Bronchial epithelial cell (primary cell): ENCODE measurements around the gene MLLT1. TPM values are rescaled to one million over a fixed set of nuclear protein-coding genes. Genes with fewer than 3 reads are reported as not detected.

Source experiments
- DNase-seq: peaks from one replicate; pipeline ENCODE4 v3.0.0-alpha.2; 2010; ENCODE audit warnings: low read depth
- FAIRE-seq: peaks from 2 replicates; lab custom pipeline; 2011; peaks lifted over from hg19 to GRCh38; lab: Jason Lieb, UNC
- H3K27me3 ChIP-seq: 2 replicates; pipeline ENCODE4 v1.5.1; 2011; ENCODE audit warnings: low read length; ENCODE audit not compliant: control insufficient read depth, insufficient read depth
- H3K36me3 ChIP-seq: 2 replicates; pipeline ENCODE4 v1.5.1; 2011; ENCODE audit warnings: low read length; ENCODE audit not compliant: control insufficient read depth, insufficient read depth
- H3K4me3 ChIP-seq: 2 replicates; pipeline ENCODE4 v1.5.1; 2011; ENCODE audit warnings: mild to moderate bottlenecking, low read depth, low read length, control low read depth
- total RNA-seq: library from RNA; depleted of rRNA; stranded (reverse); fragments of >200 nt; gene quantifications from 2 replicates; pipeline ENCODE4 v1.2.1, GENCODE V29; 2014
- TF ChIP-seq, protein P1 (sequence below): IDR thresholded peaks from 2 replicates; pipeline ENCODE4 v1.5.1; 2011; ENCODE audit warnings: mild to moderate bottlenecking, moderate library complexity, low read length, control low read depth, inconsistent platforms; ENCODE audit not compliant: insufficient read depth, severe bottlenecking

The MLLT1 gene
- total RNA-seq, 1 donor from 2014 or later = 2.6 TPM

DNA sequence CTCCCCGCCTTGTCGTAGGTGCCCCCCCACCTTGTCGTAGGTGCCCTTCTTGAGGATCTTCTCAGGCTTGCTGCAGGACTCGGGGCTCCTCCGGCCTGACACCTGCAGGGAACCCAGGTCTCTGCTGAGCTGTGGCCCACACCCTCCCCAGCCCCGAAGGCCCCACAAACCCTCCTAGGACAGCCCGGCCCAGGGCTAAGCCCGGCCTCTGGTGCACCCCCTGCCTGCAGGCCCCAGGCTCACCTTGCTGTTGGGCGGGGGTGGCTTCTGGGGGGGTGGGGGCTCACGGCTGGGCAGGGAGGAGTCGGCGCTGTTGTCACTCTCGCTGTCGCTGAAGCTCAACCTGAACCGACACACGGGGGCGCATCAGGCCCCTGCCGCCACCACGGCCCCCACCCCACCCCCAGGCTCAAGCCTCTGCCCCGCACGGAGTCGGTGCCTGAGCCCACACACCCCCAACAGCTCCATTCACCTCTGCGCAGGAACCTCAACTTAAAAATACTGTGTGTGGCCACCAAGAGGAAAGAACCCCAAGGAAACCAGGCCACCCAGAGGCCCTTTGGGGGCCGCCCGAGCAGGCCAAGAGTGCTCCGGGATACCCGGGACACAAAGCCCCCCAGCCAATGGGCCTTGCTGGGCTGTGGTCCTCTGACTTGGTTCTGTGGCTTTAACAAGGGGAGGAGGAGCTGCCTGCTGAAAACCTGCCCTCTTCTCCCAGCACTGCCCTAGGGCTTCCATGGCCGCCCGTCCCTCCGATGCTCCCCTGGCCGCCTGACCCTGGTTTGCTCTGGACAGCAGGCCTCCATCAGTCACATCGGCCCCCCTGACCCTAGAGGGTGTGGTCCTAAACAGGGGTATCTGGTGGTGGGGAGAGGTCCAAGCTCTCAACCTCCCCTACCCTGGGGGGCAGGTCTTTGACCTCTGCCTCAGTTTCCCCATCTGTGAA, 65.8 kb downstream of the MLLT1 start:
- Histone ChIP-seq H3K27me3 (no peaks in the 10 kb centered on the region), H3K4me3 (no peak overlapping the region), H3K36me3 (peaks cover 4% of the 10 kb centered on the region)
- TF ChIP-seq, protein P1, sequence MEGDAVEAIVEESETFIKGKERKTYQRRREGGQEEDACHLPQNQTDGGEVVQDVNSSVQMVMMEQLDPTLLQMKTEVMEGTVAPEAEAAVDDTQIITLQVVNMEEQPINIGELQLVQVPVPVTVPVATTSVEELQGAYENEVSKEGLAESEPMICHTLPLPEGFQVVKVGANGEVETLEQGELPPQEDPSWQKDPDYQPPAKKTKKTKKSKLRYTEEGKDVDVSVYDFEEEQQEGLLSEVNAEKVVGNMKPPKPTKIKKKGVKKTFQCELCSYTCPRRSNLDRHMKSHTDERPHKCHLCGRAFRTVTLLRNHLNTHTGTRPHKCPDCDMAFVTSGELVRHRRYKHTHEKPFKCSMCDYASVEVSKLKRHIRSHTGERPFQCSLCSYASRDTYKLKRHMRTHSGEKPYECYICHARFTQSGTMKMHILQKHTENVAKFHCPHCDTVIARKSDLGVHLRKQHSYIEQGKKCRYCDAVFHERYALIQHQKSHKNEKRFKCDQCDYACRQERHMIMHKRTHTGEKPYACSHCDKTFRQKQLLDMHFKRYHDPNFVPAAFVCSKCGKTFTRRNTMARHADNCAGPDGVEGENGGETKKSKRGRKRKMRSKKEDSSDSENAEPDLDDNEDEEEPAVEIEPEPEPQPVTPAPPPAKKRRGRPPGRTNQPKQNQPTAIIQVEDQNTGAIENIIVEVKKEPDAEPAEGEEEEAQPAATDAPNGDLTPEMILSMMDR = no peak
- FAIRE-seq = no peak
- DNase-seq = no peak

DNA sequence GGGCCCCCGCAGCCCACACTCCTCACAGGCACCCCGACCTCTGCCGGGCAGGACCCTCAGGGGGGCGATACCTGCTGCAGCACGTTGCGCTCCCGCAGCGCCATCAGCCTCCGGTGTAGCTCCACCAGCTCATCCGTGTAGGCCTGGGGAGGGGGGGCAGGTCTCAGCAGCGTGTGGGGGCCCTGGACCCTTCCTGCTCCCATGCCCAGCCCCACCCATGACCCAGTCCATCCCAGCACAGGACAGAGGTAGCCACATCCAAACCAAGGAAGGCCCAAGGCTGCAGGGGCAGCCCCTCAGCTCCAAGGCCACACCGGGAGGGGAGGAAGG, 66.5 kb downstream of the MLLT1 start:
- Histone ChIP-seq H3K4me3 (no peak overlapping the region), H3K36me3 (peaks cover 4% of the 10 kb centered on the region), H3K27me3 (no peaks in the 10 kb centered on the region)
- FAIRE-seq (no peak), DNase-seq (no peak)
- TF ChIP-seq, protein P1 = no peak

DNA sequence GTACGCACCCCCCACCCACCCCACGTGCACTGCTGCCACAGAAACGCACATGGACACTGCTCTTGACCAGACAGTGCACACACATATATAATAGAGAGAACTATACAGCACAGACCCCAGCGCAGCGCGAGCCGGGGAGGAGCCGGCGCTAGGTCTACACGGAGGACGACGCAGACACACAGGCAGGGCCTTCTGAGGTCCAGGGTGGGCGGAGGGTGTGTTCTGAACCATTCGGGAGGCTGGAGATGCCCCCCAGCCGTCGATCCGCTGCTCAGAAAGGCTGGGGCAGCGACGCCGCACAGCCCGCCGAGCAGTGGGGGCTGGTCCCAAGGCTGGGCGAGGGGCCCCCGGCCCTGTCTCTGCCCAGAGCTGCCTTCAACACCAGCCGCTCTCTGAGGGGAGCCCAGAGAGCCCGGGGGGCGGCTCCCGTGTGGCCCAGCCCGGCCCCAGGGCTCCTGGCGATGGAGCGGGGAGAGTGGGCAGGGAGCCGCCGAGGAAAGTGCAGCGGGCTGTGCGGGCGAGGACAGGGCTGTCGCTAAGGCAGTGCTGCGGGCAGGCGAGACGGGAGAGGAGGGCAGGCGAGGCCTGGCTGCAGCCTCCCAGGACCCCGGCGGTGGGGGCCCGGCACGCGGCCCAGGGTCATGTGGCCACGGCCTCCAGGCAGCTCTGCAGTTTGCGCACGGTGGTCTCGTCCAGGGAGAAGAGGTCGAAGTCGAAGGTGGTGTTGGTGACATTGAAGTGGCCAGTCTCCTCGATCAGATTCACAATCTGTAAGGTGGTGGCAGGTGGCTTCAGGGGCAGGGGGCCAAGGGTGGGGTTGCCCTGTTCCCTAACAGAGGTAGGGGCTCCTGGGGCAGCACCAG, 67.1 kb downstream of the MLLT1 start:
- H3K36me3 ChIP-seq = peaks cover 2% of the 10 kb centered on the region
- TF ChIP-seq, protein P1 = no peak
- H3K27me3 ChIP-seq = no peaks in the 10 kb centered on the region
- no peak overlapping the region for H3K4me3 ChIP-seq
- FAIRE-seq (no peak), DNase-seq (no peak)

DNA sequence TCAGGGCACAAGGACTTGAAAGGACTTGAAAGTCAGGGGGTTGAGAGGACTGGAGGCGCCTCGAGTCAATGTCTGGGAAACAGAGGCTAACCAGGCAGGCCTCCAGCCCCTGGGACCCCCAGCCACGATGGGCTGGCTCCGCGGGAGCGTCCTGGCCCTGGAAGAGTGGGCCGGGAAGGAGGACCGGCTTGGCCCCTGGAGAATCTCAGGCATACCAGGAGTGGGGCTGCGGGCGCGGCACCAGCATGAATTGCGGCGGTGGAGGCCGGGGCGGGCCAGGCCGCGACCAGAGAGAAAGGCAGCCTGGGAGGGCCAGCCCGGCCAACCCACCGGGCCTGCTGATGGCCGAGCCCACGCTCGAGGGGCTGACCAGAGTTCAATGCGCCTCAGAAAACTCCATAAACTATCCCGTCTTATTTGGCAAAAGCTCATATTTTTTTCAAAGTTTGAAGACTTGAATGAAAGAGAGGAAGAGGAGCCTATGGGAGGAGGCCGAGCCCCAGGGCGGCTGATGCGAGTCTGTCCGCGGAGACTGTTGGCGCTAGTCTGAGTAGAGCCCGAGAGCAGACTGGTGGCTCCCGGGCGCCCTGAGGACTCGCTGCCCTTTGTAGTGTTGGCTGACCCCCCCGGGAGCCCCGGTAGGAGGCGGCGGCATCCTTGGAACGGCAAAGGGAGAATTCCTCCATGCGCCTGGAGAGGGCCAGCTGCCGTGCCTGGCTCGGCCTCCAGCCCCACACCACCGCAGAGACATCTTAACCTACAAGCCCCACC, 68.0 kb downstream of the MLLT1 start:
- TF ChIP-seq, protein P1 = no peak
- DNase-seq = no peak
- Histone ChIP-seq H3K27me3 (no peaks in the 10 kb centered on the region), H3K36me3 (peaks cover 2% of the 10 kb centered on the region), H3K4me3 (no peak overlapping the region)
- no peak for FAIRE-seq

DNA sequence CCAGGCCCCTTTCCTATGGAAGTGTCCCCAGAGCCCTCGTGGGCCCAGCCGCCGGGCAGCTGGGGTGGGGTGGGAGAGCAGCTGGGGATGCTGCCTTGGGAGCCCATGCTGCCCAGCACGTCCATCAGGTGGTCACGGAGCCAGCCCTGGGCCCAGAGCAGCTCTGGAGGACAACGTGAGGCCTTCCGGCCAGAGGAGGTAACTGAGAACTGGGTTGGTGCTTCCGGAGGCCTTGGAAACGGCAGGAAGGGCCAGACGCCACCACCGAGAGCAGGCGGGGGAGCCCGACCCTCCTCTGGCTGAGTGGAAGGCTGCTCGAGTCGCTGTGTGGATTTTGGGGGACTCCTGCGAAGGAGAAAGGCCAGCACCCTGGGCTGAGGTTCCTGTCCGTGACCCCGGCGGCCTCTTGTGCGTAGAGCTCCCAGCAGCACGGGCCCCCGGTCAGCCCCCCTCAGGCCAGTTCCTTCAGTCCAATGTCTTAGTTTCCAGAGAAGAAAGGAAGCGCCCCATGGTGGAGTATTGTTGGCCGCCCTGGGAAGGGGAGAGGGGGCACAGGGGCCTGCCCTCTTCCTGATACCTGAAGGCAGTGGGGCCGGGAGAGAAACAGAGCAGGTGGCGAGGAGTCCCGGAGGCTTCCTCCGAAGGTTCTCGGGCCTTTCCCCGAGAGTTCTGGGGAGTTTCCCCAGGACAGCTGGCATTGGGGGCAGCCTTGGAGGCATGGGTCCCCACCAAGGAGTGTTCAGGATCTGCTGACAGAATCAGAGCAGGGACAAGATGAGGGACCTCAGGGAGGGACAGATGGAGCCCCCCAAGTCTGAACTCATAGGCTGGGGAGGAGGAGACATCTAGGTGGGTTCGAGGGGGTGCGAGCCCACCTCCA, 68.8 kb downstream of the MLLT1 start:
- Histone ChIP-seq H3K27me3 (no peaks in the 10 kb centered on the region), H3K36me3 (peaks cover 2% of the 10 kb centered on the region), H3K4me3 (no peak overlapping the region)
- FAIRE-seq = no peak
- TF ChIP-seq, protein P1 = no peak
- no peak for DNase-seq
